ENCODE results near the gene CCDC121.

The CCDC121 gene

DNA sequence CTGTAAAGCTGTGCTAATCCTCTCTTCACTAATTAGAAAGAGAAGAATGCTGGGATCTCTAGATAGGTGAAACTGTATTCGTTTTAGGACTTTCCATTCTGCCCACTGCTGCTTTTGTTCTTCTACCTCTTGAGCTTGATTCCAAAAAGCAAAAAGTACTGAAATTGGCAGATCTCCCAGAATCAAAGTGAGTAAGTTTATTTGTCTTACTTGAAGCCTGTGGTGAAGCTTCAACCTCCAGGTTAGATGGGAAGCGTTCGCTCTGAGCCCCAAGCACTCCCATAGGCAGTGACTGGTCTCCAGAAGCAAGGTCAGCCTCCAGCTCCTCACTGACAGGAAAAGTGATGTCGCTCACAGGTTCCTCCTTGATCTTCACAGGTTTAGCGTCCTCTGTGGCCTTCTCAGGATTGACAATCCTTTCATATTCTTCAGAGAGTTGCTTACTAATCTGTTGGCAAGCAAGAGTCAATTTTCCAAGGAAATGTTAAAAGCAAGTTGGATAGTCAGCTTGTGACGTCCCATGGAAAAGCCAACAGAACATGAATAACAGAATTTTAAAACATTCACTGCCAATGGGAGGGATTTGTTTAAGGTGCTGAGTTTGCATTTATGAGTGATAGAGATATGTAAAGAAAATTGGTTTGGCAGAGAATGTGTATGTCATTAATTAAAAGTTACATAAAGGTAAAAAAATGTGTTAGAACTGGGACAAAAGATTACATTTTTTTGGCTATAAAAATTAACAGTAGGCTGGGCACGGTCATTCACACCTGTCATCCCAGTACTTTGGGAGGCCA, 26.5 kb upstream of the CCDC121 start:
- Histone ChIP-seq H3K27ac (ENCODE audit: low read length) (no peak overlapping the region), H3K27me3 (ENCODE audit: control insufficient read depth, insufficient read depth, low read length) (no peaks in the 10 kb centered on the region), H3K4me1 (ENCODE audit: control insufficient read depth, insufficient read depth, low read length) (no peaks in the 10 kb centered on the region), H3K36me3 (ENCODE audit: control insufficient read depth, insufficient read depth, low read length) (peaks cover 15% of the 10 kb centered on the region; the same call in 1 of the 2 replicates), H3K9me3 (ENCODE audit: control insufficient read depth, insufficient read depth, low read length) (no peaks in the 10 kb centered on the region), H3K4me3 (ENCODE audit: low read length) (no peak overlapping the region)
- no peak for DNase-seq (ENCODE audit: low read depth, low spot score)
- no CpG with 5 or more reads among the region's 7 CpGs for WGBS (ENCODE audit: insufficient coverage, insufficient read length)

DNA sequence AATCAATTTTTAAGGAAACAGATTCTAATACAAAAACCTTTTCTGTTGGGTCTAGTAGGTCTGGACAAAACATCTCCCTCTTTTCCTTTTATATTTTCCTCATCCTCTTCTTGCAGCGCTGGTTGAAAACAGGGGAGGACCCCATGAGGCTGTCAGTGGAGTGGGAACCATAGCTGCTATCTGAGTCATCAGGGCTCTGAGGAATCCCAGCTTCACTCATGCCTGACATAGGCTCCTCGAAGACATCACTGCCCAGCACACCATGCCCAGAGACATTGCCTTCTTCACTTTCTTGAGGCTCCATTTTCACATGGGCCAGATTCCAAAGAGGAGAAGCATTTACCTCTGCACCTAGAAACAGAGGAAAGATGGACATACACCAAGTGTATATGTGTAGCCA, 24.6 kb upstream of the CCDC121 start:
- WGBS (ENCODE audit: insufficient coverage, insufficient read length): no CpG with 5 or more reads among the region's 2 CpGs
- peaks cover 15% of the 10 kb centered on the region; the same call in 1 of the 2 replicates for H3K36me3 ChIP-seq (ENCODE audit: control insufficient read depth, insufficient read depth, low read length)
- H3K27me3 ChIP-seq (ENCODE audit: control insufficient read depth, insufficient read depth, low read length): no peaks in the 10 kb centered on the region
- H3K27ac ChIP-seq (ENCODE audit: low read length): no peak overlapping the region
- H3K9me3 ChIP-seq (ENCODE audit: control insufficient read depth, insufficient read depth, low read length): no peaks in the 10 kb centered on the region
- H3K4me1 ChIP-seq (ENCODE audit: control insufficient read depth, insufficient read depth, low read length): no peaks in the 10 kb centered on the region
- DNase-seq (ENCODE audit: low read depth, low spot score): no peak
- no peak overlapping the region for H3K4me3 ChIP-seq (ENCODE audit: low read length)

DNA sequence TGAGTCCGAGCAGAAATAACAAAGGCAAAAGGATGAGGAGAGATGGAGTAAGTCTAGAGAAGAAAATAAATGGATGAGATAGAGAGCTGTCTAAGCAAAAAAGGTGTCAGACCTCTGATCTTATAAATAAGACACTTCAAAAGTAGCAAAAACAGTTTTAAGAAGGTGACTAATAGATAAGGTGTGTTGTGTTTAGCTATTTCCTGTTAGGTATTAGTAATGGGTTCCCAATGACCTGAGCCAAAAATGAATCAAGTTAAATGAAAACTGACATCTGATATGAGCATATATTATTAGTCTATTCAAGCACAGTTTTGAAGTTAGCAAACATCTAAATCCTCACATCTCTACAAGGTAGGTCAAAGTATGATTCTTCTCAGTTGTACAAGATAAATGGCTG, 24.0 kb upstream of the CCDC121 start:
- Histone ChIP-seq H3K27ac (ENCODE audit: low read length) (no peak overlapping the region), H3K27me3 (ENCODE audit: control insufficient read depth, insufficient read depth, low read length) (no peaks in the 10 kb centered on the region), H3K36me3 (ENCODE audit: control insufficient read depth, insufficient read depth, low read length) (peaks cover 21% of the 10 kb centered on the region; the same call in 1 of the 2 replicates), H3K4me3 (ENCODE audit: low read length) (no peak overlapping the region), H3K9me3 (ENCODE audit: control insufficient read depth, insufficient read depth, low read length) (no peaks in the 10 kb centered on the region), H3K4me1 (ENCODE audit: control insufficient read depth, insufficient read depth, low read length) (no peaks in the 10 kb centered on the region)
- WGBS (ENCODE audit: insufficient coverage, insufficient read length): 100% methylated on average over 1 of the region's 1 CpG
- DNase-seq (ENCODE audit: low read depth, low spot score): no peak

DNA sequence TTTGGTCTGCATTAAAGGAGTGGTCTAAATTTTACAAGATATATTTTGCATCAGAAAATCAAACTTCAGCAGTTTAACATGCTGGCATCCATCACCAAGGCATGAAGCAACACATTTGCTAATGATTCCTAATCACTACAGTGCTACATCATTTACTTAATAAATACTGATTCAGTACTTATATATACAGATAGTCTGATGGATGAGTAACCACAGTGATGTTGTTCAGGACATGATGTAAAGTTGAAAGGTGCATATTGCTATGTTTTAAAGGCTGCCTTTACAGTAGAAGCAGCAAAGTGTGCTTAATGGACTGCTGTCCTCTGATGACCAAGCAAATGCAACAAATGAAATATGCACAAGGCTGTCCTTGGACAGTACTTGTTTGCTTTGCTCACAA, 23.5 kb upstream of the CCDC121 start:
- DNase-seq (ENCODE audit: low read depth, low spot score): no peak
- peaks cover 22% of the 10 kb centered on the region; the same call in 1 of the 2 replicates for H3K36me3 ChIP-seq (ENCODE audit: control insufficient read depth, insufficient read depth, low read length)

DNA sequence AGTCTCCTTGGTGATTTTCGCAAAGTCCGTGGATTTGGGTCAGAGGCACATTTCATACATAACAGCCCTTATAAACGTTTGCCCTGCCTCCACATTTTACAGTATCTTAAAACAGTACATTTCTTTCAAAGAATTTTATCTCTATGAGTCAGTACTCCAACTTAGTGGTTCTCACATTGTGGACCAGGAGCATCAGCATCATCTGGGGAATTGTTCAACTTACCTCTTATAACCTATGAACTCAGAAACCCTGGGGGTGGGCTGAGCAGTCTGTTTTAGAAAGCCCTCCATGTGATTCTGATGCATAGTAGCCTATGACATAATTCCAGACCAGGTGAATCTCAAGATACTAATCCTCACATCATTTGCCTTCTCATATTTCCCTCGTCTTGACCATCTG, 22.2 kb upstream of the CCDC121 start:
- no peaks in the 10 kb centered on the region for H3K4me1 ChIP-seq (ENCODE audit: control insufficient read depth, insufficient read depth, low read length)
- H3K27me3 ChIP-seq (ENCODE audit: control insufficient read depth, insufficient read depth, low read length): no peaks in the 10 kb centered on the region
- H3K9me3 ChIP-seq (ENCODE audit: control insufficient read depth, insufficient read depth, low read length): no peaks in the 10 kb centered on the region
- no peak for DNase-seq (ENCODE audit: low read depth, low spot score)
- H3K4me3 ChIP-seq (ENCODE audit: low read length): no peak overlapping the region
- no CpG with 5 or more reads among the region's 4 CpGs for WGBS (ENCODE audit: insufficient coverage, insufficient read length)
- H3K27ac ChIP-seq (ENCODE audit: low read length): no peak overlapping the region
- H3K36me3 ChIP-seq (ENCODE audit: control insufficient read depth, insufficient read depth, low read length): peaks cover 19% of the 10 kb centered on the region; the same call in 1 of the 2 replicates

More for the DNA sequence above, 23.5 kb upstream of the CCDC121 start:
- no peak overlapping the region for H3K27ac ChIP-seq (ENCODE audit: low read length)
- H3K4me1 ChIP-seq (ENCODE audit: control insufficient read depth, insufficient read depth, low read length): no peaks in the 10 kb centered on the region
- H3K9me3 ChIP-seq (ENCODE audit: control insufficient read depth, insufficient read depth, low read length): no peaks in the 10 kb centered on the region
- no peaks in the 10 kb centered on the region for H3K27me3 ChIP-seq (ENCODE audit: control insufficient read depth, insufficient read depth, low read length)
- no peak overlapping the region for H3K4me3 ChIP-seq (ENCODE audit: low read length)

DNA sequence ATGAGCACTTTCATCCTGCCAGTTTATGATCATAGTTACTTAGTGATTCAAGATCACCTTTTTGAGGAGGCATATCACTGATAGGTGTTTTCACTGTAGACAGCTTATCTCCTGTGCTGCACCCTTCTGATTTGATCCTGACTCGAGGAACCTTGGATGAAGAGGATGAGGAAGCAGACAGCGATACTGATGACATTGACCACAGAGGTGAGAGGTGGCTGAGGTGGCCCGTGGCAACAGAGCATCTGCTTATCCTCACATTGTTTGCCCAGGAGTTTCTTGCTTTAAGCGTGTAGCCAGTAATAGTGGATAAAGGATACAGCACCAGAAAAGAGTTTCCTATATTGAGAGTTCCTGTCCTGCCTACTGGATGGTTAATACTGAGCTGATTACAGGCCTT, 18.9 kb upstream of the CCDC121 start:
- no peaks in the 10 kb centered on the region for H3K4me1 ChIP-seq (ENCODE audit: control insufficient read depth, insufficient read depth, low read length)
- H3K27me3 ChIP-seq (ENCODE audit: control insufficient read depth, insufficient read depth, low read length): no peaks in the 10 kb centered on the region
- peaks cover 11% of the 10 kb centered on the region; the same call in 1 of the 2 replicates for H3K36me3 ChIP-seq (ENCODE audit: control insufficient read depth, insufficient read depth, low read length)
- WGBS (ENCODE audit: insufficient coverage, insufficient read length): no CpG with 5 or more reads among the region's 4 CpGs
- no peak overlapping the region for H3K4me3 ChIP-seq (ENCODE audit: low read length)
- H3K9me3 ChIP-seq (ENCODE audit: control insufficient read depth, insufficient read depth, low read length): no peaks in the 10 kb centered on the region
- no peak for DNase-seq (ENCODE audit: low read depth, low spot score)
- H3K27ac ChIP-seq (ENCODE audit: low read length): no peak overlapping the region

DNA sequence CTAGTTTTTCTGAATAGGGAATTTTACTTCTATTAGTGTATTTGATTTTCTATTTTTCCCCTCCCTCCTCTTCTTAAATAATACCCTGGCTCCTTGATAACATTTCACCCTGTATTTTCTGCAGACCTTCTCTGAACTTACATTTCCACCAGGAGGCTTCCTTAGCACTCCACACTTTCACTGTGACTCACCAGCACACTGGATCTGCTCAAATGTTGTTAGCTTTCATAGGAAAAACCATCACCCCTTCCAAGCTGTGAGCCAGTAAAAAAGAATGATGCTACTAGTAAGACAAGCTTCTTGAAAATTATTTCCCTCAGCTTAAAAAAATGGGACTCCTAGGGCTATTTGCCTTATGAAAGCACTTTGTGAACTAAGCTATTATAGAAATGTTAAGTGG, 18.5 kb upstream of the CCDC121 start:
- Histone ChIP-seq H3K27ac (ENCODE audit: low read length) (no peak overlapping the region), H3K4me1 (ENCODE audit: control insufficient read depth, insufficient read depth, low read length) (no peaks in the 10 kb centered on the region), H3K9me3 (ENCODE audit: control insufficient read depth, insufficient read depth, low read length) (no peaks in the 10 kb centered on the region), H3K36me3 (ENCODE audit: control insufficient read depth, insufficient read depth, low read length) (peaks cover 8% of the 10 kb centered on the region; the same call in 1 of the 2 replicates), H3K4me3 (ENCODE audit: low read length) (no peak overlapping the region), H3K27me3 (ENCODE audit: control insufficient read depth, insufficient read depth, low read length) (no peaks in the 10 kb centered on the region)
- DNase-seq (ENCODE audit: low read depth, low spot score): no peak

DNA sequence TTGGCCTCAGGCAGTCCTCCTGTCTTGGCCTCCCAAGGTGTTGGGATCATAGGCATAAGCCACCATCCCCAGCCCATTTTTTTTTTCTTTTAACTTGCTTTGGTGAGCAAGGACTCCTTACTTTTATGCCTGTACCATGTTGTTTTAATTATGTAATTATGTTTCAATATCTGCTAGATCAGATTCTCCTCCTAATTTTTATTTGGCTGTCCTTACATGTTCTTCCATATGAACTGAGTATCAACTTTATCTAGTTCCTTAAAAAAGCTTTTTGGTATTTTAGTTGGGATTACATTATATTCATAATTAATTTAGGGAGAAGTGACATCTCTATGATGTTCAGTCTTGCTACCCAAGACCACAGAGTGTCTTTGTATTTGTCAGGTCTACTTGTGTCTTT, 16.4 kb upstream of the CCDC121 start:
- no peak overlapping the region for H3K4me3 ChIP-seq (ENCODE audit: low read length)
- DNase-seq (ENCODE audit: low read depth, low spot score): no peak
- H3K9me3 ChIP-seq (ENCODE audit: control insufficient read depth, insufficient read depth, low read length): no peaks in the 10 kb centered on the region
- H3K27me3 ChIP-seq (ENCODE audit: control insufficient read depth, insufficient read depth, low read length): no peaks in the 10 kb centered on the region
- H3K36me3 ChIP-seq (ENCODE audit: control insufficient read depth, insufficient read depth, low read length): peaks cover 10% of the 10 kb centered on the region; the same call in 1 of the 2 replicates
- H3K27ac ChIP-seq (ENCODE audit: low read length): no peak overlapping the region
- H3K4me1 ChIP-seq (ENCODE audit: control insufficient read depth, insufficient read depth, low read length): no peaks in the 10 kb centered on the region

DNA sequence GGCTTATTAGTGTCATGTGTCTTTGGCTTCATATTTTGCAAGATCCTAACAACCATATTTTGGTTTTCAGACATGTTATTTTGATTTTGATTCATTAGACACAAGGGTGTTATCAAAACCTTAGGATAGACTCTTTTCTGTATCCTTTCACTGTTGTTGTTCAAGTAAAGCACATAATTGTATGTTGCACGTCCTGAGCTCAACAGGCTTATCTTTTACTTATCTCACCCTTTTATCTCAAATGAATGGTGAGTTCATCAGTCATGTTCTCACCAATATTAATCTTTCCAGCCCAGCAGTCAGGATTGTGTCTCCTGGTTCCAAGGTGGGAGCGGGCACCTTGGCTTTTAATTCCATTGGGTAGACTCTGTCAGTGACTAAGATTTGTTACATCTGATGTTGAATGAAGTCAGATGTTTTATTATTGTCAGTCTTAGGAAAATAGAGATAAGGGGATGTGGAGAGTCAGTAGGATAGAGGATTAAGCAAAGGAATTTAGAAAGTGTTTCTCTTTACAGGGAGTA, 12.0 kb upstream of the CCDC121 start:
- no peak overlapping the region for H3K4me3 ChIP-seq (ENCODE audit: low read length)
- no peaks in the 10 kb centered on the region for H3K27me3 ChIP-seq (ENCODE audit: control insufficient read depth, insufficient read depth, low read length)
- H3K27ac ChIP-seq (ENCODE audit: low read length): no peak overlapping the region
- no peaks in the 10 kb centered on the region for H3K4me1 ChIP-seq (ENCODE audit: control insufficient read depth, insufficient read depth, low read length)
- DNase-seq (ENCODE audit: low read depth, low spot score): no peak
- no peaks in the 10 kb centered on the region for H3K9me3 ChIP-seq (ENCODE audit: control insufficient read depth, insufficient read depth, low read length)
- WGBS (ENCODE audit: insufficient coverage, insufficient read length): no CpG with 5 or more reads among the region's 2 CpGs
- H3K36me3 ChIP-seq (ENCODE audit: control insufficient read depth, insufficient read depth, low read length): peaks cover 5% of the 10 kb centered on the region; the same call in 1 of the 2 replicates

DNA sequence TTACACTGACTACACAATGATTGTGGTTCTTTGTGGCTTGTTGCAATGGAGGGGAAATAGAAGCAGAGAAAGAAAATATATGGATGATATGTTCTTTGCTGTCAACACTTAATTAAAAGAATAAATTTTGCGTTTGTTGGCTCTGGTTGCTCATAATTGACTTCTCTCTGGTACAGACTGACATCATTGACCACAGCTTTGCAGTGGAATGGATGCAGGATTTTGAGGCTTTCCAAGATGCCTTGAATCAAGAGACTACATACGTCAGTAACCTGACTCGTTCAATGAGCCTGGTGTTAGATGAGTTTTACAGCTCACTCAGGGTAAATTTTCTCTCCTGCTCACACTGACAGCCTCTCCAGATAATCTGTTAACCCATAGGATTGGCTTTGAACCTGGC, 9.9 kb upstream of the CCDC121 start:
- WGBS (ENCODE audit: insufficient coverage, insufficient read length): no CpG with 5 or more reads among the region's 3 CpGs
- Histone ChIP-seq H3K4me3 (ENCODE audit: low read length) (no peak overlapping the region), H3K9me3 (ENCODE audit: control insufficient read depth, insufficient read depth, low read length) (no peaks in the 10 kb centered on the region), H3K27ac (ENCODE audit: low read length) (no peak overlapping the region), H3K27me3 (ENCODE audit: control insufficient read depth, insufficient read depth, low read length) (no peaks in the 10 kb centered on the region), H3K4me1 (ENCODE audit: control insufficient read depth, insufficient read depth, low read length) (no peaks in the 10 kb centered on the region), H3K36me3 (ENCODE audit: control insufficient read depth, insufficient read depth, low read length) (peaks cover 5% of the 10 kb centered on the region; the same call in 1 of the 2 replicates)
- DNase-seq (ENCODE audit: low read depth, low spot score): no peak
